Caco-2 (cell line): ENCODE results near the gene COL24A1. TPM values are rescaled to one million over a fixed set of nuclear protein-coding genes. Genes with fewer than 3 reads are reported as not detected.

ENCODE experiments used
- BruUV-seq: library from RNA; stranded (reverse); fragments of 400-500 nt; replicated peaks from 2 replicates; lab custom pipeline; 2021; lab: Mats Ljungman, UMichigan
- CTCF ChIA-PET: fragments of 300-600 bp; sonication (Branson Sonifier 250); formaldehyde crosslinking; loops from one replicate; lab custom pipeline; 2022; ENCODE audit warnings: antibody characterized with exemption; lab: Charles Lee
- POLR2A ChIA-PET: fragments of 300-600 bp; sonication (Branson Sonifier 250); formaldehyde crosslinking; loops from one replicate; lab custom pipeline; 2022; ENCODE audit warnings: antibody characterized with exemption; lab: Charles Lee
- DNase-seq, 2 experiments: peaks; one replicate each; pipeline versions ENCODE4 v3.0.0 to v3.0.0-alpha.2; 2020 to 2022
- H3K27me3 ChIP-seq: replicated peaks from 2 replicates; pipeline ENCODE4 v1.6.0; 2011; ENCODE audit warnings: low read length; ENCODE audit not compliant: control insufficient read depth, insufficient read depth
- H3K36me3 ChIP-seq: 2 replicates; pipeline ENCODE4 v1.5.1; 2011; ENCODE audit warnings: low read length; ENCODE audit not compliant: control insufficient read depth, insufficient read depth
- H3K4me1 ChIP-seq: fragments of 250-450 bp; sonication (Bioruptor Pico); 2 replicates; pipeline ENCODE4 v1.5.1; 2020; ENCODE audit warnings: mild to moderate bottlenecking
- H3K4me3 ChIP-seq: 2 replicates; pipeline ENCODE4 v1.5.1; 2011; ENCODE audit warnings: low read depth, mild to moderate bottlenecking, control low read depth, low read length
- H3K9me3 ChIP-seq: fragments of 250-450 bp; sonication (Bioruptor Pico); 2 replicates; pipeline ENCODE4 v1.5.1; 2020; ENCODE audit warnings: mild to moderate bottlenecking, moderate library complexity
- H3K27ac Mint-ChIP-seq: one replicate; pipeline ENCODE4 v1.8.0; 2022; ENCODE audit warnings: mixed read lengths; ENCODE audit not compliant: unreplicated experiment
- H3K27me3 Mint-ChIP-seq: one replicate; pipeline ENCODE4 v1.8.0; 2022; ENCODE audit warnings: mixed read lengths; ENCODE audit not compliant: insufficient read depth, unreplicated experiment
- H3K36me3 Mint-ChIP-seq: one replicate; pipeline ENCODE4 v1.8.0; 2022; ENCODE audit warnings: mild to moderate bottlenecking, mixed read lengths; ENCODE audit not compliant: insufficient read depth, unreplicated experiment
- H3K4me1 Mint-ChIP-seq: one replicate; pipeline ENCODE4 v1.8.0; 2022; ENCODE audit warnings: low read depth, mixed read lengths; ENCODE audit not compliant: unreplicated experiment
- H3K4me3 Mint-ChIP-seq: one replicate; pipeline ENCODE4 v1.8.0; 2022; ENCODE audit warnings: mild to moderate bottlenecking, moderate library complexity, mixed read lengths; ENCODE audit not compliant: unreplicated experiment
- H3K9me3 Mint-ChIP-seq: one replicate; pipeline ENCODE4 v1.8.0; 2022; ENCODE audit warnings: mixed read lengths; ENCODE audit not compliant: unreplicated experiment
- intact Hi-C: fragments of 100-400 bp; cut with micrococcal nuclease; formaldehyde crosslinking; loops from one replicate; pipeline ENCODE4 v1.10.0; 2022; ENCODE audit not compliant: unreplicated experiment
- total RNA-seq: library from RNA; stranded (reverse); gene quantifications from 2 replicates; pipeline ENCODE4 v1.2.3, GENCODE V29; 2022
- TF ChIP-seq, protein P1 (sequence below), 2 experiments: fragments of 200-600 bp in 1 of 2; IDR thresholded peaks; 1 replicate in 1 of 2; 2 replicates in 1 of 2; pipeline versions ENCODE4 v1.5.1 to v1.8.0; 2011 to 2022; ENCODE audit warnings: antibody characterized with exemption in 1 of 2, control low read depth in 1 of 2, inconsistent platforms in 1 of 2, low read depth in 1 of 2, low read length in 1 of 2, mild to moderate bottlenecking in 1 of 2, moderate library complexity in 1 of 2; ENCODE audit not compliant: insufficient read depth in 1 of 2, severe bottlenecking in 1 of 2, unreplicated experiment in 1 of 2

The COL24A1 gene
- total RNA-seq, 1 experiment from 2014 or later: 0.07 TPM

DNA sequence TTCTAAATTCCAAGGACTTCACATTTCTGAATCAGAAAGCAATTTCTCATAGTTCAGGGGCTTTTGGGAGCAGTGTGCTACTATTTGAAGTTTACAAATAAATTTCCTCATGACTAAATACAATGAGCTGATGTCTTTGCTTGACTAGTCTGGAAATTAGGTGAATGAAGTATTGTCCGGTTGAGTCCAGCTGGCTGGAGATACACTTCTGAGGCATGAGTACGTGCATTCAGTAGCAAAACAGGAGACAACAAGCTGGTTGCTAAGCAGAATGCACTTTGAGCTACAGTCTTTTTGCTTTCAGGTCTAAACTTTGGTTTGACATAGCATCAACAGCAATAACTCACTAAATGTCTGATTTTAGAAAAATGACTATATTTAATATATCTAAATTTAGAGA is 475.5 kb downstream of the COL24A1 start:
- no peaks in the 10 kb centered on the region for H3K4me1 ChIP-seq
- POLR2A ChIA-PET: no interaction called here
- Mint-ChIP-seq H3K9me3 (no peaks in the 10 kb centered on the region), H3K27me3 (no peaks in the 10 kb centered on the region), H3K4me3 (no peak overlapping the region), H3K36me3 (no peaks in the 10 kb centered on the region), H3K4me1 (no peaks in the 10 kb centered on the region), H3K27ac (no peak overlapping the region)
- CTCF ChIA-PET: no interaction called here
- no peak for DNase-seq
- H3K4me3 ChIP-seq: no peak overlapping the region
- no peaks in the 10 kb centered on the region for H3K27me3 ChIP-seq
- no peaks in the 10 kb centered on the region for H3K9me3 ChIP-seq
- no TSS peak for BruUV-seq
- TF ChIP-seq, protein P1, sequence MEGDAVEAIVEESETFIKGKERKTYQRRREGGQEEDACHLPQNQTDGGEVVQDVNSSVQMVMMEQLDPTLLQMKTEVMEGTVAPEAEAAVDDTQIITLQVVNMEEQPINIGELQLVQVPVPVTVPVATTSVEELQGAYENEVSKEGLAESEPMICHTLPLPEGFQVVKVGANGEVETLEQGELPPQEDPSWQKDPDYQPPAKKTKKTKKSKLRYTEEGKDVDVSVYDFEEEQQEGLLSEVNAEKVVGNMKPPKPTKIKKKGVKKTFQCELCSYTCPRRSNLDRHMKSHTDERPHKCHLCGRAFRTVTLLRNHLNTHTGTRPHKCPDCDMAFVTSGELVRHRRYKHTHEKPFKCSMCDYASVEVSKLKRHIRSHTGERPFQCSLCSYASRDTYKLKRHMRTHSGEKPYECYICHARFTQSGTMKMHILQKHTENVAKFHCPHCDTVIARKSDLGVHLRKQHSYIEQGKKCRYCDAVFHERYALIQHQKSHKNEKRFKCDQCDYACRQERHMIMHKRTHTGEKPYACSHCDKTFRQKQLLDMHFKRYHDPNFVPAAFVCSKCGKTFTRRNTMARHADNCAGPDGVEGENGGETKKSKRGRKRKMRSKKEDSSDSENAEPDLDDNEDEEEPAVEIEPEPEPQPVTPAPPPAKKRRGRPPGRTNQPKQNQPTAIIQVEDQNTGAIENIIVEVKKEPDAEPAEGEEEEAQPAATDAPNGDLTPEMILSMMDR (IDR thresholded peaks at IDR 0.05; ENCODE audit: insufficient read depth in 1 of 2, low read depth in 1 of 2, low read length in 1 of 2, severe bottlenecking in 1 of 2, unreplicated experiment in 1 of 2): no peak
- H3K36me3 ChIP-seq: no peaks in the 10 kb centered on the region
- intact Hi-C loops: no loop called here

Other genes with a start within 250 kb of the COL24A1 start
- 9.7 and 10.7 TPM in 2 replicates for gene ODF2L, start 239.6 kb upstream of the COL24A1 start, total RNA-seq